RCC 7860 (cell line): ENCODE measurements around the gene NSRP1.
"Not testable (repeated sequence)": the region's sequence is repeated elsewhere in the genome, so short reads cannot be mapped to it uniquely, and the experiment has no call there.

Source experiments
- DNase-seq: peaks from one replicate; pipeline ENCODE4 v3.0.0-alpha.2; 2015; ENCODE audit warnings: low spot score
- FAIRE-seq: peaks from 2 replicates; lab custom pipeline; 2012; peaks lifted over from hg19 to GRCh38; lab: Jason Lieb, UNC

Gene NSRP1

DNA sequence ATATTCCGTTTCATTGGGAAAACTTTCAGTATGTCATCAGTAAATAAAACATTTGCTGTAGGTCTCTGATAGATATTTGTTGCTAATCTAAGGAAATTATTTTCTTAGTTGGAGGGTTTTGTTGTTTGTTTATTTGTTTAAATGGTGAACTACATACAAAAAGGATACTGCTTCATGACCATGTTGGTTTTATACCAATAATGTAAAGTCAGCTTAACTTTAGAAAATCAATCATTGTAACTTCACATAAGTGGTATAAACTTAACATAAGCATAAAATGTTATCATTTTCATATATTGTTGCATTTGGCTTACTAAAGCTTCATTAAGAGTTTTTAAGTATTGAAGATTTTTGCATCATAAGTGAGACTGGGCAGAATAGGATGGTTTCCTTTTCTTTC lies 57.9 kb downstream of the NSRP1 start:
- no peak for DNase-seq

DNA sequence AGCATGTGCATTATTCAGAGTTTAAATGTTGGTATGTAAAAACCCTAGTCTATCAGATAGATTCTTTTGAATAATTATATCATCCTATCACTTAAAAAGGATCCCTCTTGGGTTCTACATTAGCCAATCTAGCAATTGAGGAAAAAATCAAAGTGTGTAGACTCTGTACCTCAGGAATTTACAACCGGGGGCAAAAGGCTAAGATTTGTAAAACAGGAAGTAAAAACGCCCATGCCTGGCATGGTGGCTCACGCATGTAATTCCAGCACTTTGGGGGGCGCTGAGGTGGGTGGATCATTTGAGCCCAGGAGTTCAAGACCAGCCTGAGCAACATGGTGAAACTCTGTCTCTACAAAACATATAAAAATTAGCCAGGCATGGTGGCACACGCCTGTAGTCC lies 60.2 kb downstream of the NSRP1 start:
- FAIRE-seq (no peak), DNase-seq (no peak)

More for the DNA sequence above, 57.9 kb downstream of the NSRP1 start:
- no peak for FAIRE-seq

DNA sequence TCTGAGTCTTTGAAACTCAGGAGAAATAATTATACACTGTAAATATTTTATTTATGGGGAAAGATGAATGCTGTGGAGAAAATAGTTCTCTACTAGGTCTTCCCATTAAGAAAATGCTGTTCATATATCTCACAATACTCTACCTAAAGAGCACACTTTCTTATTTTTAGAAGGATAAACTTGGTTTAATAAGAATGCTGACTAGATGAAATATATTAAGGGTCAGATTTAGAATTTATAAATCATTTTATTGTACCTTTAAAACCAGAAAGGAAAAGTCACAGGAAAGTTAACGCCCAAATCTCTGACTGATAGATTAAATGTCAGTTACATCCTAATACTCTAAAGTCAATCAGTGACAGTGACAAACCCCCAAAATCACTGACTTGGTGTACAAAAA lies 70.1 kb downstream of the NSRP1 start:
- FAIRE-seq (no peak), DNase-seq (no peak)

DNA sequence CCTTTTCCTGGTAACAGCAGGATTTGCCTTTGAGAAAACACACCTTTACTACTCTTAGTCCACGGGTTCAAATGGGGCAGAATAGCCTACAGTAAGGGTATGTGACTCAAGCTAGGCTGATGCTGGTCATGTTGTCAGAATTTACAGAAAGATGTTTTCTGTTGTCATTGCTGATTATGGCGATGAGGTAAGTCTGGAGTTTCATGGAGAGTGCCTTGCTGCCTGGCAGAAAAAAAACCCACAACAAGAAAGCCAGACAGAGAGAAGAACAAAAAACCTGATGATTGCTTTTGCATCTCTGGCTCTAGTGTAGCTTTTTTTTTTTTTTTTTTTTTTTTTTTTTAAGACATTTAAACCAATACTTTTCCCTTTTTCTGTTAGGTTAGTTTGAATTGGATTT lies 71.0 kb downstream of the NSRP1 start:
- DNase-seq (peak; percentile 36), FAIRE-seq (no peak)

DNA sequence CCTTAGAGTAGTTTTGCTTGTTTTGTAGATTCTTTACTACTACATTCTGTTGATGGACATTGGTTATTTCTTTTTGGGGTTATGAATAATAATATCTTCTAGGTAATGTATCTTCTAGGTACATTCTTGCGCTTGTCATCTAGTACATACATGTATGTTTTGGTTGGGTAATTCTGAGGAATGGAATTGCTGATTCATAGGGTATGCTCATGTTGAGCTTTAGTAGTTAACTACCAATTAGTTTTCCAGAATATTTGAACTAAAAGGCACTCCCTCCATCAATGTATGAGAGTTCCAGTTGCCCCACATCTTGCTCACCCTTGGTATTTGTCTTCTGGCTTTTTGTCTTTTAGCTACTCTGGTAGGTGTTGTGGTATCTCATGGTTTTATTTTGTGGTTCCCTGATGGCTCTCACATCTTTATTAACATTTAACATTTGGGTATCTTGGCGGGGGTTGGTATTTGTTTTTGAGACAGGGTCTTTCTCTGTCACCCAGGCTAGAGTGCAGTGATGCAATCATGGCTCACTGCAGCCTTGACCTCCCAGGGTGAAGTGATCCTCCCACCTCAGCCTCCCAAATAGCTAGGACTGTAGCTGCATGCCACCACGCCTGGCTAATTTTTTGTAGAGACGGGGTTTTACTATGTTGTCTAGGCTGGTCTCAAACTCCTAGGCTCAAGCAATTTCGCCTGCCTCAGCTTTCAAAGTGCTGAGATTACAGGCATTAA lies 71.8 kb downstream of the NSRP1 start:
- DNase-seq = peak; percentile 66
- FAIRE-seq = peak; percentile 88

DNA sequence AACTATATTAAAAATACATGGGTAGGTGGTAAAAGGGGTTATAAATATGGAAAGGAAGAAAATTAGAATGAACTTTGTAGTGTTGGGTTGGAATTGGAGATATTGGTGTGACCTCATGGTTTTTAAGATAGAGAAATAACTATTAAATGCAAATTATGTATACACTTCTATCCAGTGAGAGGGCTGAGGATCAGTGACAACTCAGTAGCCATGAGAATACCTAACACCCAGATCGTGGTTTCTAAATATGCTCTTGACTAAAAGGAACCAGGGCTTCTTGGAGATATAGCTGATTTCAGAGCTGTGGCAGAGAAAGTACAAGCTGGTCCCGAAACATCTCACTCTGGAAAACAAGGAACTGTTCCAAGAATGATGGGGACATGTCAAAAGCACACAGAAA lies 74.5 kb downstream of the NSRP1 start:
- FAIRE-seq (no peak), DNase-seq (no peak)

DNA sequence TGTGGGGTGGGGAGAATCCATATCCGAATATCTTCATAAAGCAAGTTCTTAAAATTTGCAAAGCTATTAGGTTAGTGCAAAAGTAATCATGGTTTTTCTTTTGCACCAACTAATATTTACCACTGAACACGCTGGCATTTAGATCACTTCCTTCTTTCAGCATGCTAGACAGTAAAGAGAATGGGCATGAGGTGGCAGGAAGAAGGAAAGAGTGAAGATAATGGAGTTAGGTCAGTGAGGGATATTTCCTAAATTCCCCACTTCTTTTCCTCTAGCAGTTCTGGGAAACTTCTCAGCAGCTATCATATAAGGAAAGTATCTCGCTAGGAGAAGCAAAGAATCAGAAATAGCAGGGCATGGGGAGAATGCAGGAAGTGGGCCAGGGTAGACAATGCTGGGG lies 79.9 kb downstream of the NSRP1 start:
- DNase-seq = no peak

DNA sequence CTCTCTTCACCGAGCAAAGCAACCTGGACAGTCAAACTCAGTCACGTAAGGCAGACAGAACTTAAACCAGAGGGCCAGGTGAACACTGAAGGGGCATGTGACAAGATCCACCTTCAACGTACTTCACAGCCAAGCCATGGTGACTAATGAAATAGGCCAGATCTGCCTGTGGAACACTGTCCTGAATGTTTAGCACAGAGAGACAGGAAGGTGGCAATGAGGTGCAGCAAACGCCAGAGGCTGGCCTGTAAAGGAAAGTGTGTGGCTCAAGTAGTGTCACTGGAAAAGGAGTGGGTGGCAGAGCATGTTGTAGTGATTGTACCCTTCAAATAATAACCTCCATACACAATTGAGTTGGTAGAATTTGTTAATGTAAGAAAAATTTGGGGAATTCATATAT lies 80.8 kb downstream of the NSRP1 start:
- FAIRE-seq (no peak), DNase-seq (no peak)

More for the DNA sequence above, 79.9 kb downstream of the NSRP1 start:
- no peak for FAIRE-seq

DNA sequence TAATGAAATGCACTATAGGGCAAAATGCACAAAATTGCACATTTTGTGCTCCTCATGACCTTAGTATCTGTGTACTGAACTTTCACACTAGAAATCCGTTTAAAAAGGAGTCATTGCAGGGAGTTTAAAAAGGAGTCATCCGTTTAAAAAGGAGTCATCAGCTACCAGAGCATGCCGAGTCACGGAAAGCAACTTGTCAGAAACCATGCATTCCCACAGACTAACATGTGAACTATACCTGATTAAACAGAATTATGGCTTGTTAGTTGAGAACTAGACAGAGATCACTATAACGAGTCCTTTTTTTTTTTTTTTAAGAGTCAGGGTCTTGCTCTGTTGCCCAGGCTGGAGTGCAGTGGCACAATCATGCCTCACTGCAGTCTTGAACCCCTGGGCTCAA lies 83.0 kb downstream of the NSRP1 start:
- no peak for FAIRE-seq
- no peak for DNase-seq

DNA sequence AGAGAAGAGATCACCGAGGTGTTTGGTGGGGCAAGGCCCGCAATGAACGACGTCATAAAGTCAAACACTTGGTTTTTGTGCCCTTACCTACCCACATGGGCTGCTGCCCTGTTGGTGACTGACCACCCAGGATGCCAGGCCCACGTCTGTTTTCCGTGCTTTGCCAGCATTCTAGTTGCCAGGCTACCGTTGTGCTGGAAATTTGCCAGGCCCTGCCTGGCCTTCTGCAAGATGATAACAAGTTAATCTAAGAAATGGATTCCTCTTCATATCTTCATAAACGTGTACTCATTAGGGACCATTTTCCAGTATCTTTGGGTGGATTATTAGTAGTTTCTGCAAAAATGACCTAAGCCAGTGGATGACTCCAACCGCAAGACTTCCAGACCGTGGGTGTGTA lies 83.5 kb downstream of the NSRP1 start:
- FAIRE-seq (no peak), DNase-seq (no peak)

DNA sequence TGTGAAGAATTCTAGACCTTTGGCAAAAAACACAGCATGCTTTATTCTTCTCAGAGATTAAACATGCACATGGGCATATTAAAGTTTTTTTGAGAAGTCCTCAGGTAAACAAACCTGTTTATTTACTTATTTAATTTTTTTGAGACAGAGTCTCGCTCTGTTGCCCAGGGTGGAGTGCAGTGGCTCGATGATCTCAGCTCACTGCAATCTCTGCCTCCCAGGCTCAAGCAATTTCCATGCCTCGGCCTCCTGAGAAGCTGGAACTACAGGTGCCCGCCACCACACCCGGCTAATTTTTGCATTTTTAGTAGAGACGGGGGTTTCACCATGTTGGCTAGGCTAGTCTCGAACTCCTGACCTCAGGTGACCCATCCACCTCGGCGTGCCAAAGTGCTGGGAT lies 84.0 kb downstream of the NSRP1 start:
- DNase-seq, FAIRE-seq: not testable (repeated sequence)

DNA sequence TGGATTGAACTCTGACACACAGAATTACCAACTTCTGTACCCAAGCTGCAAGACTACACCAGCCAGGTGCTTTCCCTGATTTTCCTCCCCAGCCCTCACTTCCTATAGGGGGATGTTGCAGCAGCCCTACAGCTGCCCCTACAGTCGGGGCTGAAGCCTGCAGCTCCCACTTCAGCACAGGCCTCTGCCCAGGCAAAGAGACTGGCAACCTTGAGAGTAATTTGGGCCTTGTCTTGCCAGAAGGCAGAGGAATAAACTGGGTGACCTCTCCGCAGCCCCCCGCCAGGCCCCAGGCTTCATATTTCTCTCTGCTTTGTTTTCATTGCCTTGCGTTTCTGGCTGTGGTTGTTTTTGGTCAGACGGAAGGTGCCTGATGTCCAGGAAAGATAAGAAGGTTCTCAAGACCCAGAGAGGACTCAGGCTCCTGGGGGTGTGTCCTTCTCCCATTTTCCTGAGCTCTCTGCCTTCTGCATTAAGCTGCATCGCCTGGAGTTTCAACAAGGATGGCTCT lies 86.9 kb downstream of the NSRP1 start:
- no peak for FAIRE-seq
- DNase-seq = no peak

DNA sequence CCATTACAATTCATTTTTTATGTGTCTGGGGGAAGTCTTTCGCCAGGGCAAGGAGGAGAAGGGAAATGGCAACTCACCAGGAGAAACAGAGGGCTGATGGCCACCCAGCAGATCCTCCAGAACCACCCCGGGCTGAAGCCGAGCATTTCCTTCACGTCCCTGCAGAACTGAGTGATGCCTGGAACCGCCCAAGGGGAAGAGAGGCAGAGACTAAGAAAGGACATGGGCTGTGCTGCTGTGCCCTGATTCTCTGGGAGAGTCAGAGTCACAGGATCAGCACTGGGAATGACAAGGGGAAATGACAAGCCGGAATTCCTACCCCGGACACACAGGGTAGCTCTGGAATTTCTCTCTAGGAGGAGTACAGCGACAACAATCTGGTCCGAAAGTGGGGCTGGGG lies 91.0 kb downstream of the NSRP1 start:
- FAIRE-seq (no peak), DNase-seq (no peak)

DNA sequence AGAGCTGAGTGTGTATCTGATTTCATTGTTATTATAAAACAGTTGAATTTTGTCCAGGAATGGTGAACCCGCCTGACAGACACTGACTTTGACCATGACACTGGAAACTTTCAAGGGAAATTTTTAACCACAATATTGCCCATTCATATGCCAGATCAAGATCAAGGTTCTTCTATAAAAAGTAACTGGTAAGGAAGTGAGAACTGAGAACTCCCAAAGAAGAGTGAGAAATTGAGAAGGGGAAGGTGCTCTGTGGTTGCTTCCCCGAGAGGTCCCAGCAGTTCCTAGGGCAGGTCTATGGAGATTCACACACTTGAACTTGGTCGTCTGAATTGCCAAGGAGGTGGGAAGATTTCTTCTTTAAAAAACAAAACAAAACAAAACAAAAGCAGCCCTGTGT lies 91.6 kb downstream of the NSRP1 start:
- no peak for FAIRE-seq
- DNase-seq = no peak

DNA sequence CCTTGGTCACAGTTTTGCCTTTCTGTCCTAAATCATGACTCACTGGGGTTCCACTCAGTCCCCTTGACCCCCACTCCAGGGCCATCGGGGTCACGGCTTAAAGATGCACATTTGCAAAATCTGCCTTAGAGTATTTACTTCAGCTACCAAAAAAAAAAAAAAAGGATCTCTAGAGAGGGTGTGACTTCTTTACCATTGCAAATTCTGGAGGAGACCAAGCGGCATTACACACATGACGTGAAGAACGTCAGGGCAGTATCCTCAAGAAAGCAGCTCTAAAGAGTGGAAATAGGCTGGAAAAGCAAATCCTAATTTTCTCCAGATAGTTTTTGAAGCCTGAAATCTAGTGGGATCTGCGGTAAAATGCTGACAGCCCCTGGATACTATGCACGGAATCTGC lies 93.3 kb downstream of the NSRP1 start:
- DNase-seq = no peak
- no peak for FAIRE-seq

DNA sequence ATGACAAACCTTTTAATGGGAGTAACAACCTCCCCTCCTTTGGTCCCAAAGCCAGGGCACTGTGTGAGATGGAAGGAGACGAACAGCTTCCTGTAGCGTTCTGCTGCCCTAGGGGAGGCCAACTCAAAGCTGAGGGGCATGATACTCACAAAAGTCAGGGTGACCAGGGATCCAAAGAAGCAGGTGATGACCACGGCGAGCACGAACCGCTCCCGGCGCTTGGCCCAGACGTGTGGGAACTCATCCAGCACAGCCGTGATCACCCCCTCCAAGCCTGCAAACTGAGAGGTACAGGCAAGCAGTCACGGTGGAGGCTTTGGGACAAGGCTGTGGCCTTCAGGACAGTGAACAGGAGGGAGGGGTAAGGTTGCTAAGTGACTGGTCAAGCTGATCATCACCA lies 93.8 kb downstream of the NSRP1 start:
- no peak for DNase-seq
- FAIRE-seq = no peak

DNA sequence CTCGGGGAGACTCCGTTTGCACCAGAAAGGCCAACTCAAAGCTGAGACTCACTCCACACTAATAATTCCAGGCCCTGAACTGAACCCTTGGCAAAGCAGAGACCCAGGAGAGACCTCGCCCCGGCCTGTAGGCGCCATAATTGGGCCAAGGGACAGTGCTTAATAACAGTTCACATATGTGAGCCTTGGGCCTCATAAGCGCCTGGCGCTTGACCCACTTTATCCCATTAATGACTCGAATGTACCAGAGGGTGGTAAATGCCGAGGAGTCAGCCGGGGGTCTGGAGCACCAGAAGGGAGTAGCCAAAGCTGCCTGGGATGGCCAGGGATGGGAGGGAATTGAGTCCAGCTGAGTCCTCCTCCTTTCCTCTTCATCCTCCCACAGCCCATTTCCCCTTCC lies 94.3 kb downstream of the NSRP1 start:
- FAIRE-seq = no peak

DNA sequence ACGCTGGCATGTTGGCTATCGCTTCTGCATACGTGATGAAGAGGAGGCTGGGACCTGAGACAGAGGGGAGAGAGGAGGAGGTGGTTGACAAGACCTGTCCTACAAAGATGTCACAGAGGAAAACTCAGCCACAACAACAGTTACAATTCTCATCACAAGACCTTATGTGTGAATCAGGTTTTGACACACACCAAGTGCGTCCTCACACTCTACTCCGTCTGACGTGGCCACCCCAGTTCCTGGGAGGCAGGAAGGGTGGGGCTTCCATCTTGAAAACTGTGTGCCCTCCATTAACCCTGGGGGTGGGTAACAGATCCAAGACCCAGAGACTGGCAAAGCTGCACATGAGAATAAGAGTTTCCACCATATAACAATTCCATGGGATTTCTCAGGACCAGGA lies 94.8 kb downstream of the NSRP1 start:
- DNase-seq (no peak), FAIRE-seq (no peak)

More for the DNA sequence above, 94.3 kb downstream of the NSRP1 start:
- no peak for DNase-seq

DNA sequence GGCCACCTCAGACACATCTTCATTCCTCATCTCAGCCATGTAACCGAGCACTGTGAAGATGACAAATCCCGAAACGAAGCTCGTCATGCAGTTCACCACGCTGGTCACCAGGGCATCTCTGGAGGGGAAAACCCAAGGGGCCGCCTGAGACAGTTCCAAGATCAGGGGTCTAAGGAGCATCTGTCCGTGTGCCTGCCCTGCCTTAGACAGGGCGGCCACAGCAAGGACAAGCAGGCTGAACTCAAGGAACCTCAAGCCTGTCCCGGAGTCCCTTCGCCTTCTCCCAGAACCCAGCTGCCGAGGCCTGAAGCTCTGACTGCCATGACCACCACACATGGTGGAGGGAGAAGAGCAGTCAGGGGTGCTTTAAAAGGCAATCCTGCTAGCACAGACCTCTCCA lies 96.1 kb downstream of the NSRP1 start:
- FAIRE-seq = no peak
- DNase-seq = no peak

DNA sequence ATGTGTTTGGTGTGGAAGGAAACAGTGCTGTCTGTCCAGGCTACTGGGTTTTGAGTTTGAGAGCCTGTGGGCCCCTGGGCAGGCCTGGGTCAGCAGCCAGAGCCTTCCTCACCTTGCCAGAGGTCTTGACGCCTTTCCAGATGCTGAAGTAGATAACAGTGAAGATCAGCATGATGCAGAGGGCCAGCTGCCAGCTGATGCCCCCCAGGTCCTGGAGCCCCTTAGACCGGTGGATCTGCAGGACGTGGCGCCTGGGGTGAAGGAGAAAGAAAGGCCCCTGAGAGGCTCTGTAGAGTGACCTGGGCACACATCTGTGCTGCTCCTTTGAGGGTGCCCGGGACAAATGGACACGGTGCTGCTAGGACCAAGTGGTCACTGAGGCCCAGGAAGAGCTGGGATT lies 100.4 kb downstream of the NSRP1 start:
- FAIRE-seq (no peak), DNase-seq (no peak)

DNA sequence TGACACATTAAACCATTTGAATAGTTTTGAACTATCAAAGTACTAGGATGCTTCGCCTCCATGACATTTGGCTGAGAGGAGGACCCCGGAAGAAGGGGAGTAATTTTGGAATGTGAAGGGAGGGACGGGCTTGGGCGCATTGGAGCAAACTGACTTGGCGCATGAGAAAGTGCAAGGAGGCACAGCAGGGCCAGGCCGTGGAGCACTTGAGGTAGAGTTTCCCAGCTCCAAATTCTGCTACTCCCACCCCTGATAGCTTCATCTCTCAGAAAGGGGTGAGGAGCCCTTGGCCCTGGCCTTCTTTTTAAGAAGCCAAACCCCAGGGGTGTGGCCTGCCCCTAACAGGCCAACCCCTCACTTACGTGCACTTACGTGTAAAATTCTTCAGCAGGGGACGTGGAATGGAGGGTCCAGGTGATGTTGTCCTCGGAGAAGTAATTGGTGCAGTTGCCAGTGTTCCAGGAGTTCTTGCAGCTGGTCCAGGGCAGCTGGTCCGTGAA lies 101.2 kb downstream of the NSRP1 start:
- FAIRE-seq (no peak), DNase-seq (no peak)

DNA sequence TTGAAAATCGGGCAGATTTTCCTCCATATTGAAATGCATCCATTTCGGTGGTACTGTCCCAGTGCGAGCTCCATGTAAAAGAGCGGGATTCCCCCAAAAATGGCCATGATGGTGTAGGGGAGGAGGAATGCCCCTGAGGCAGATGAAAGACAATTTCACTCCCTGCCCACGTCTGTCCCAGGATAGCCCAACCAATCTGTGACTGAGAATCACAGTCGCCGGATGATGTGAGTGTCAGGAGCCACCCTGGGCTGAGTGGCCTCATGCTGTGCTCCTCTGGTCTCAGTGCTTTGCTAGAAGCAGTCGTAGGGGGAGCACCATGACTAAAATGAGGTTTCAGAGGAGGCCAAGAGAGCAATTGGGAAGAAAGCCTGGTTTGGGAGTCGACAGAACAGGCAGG lies 102.2 kb downstream of the NSRP1 start:
- FAIRE-seq (no peak), DNase-seq (no peak)

DNA sequence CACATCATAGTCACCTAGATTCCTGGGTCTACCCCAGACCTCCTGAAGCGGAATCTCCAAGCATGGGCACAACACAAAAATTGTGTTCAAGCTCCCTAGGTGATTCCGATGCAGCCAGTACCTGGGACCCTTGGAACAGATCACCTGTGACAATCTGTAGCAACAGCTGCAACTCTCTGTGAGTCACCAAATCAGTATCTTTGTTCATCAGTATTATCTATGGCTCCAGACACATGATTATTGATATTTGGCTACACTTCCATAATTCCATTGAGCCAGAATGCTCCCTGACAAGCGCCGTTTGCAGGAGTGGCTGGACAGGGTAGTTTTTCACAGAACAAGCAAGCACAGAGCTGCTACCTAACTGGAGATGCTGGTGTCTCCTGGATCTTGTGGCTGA lies 102.7 kb downstream of the NSRP1 start:
- DNase-seq (no peak), FAIRE-seq (no peak)
